Kidney (tissue), 14 donors: Measurements from ENCODE around the gene DNAL4. TPM values are rescaled to one million over a fixed set of nuclear protein-coding genes. Genes with fewer than 3 reads are reported as not detected.

Source experiments
- DNase-seq, 5 donors: peaks; one replicate each; pipeline ENCODE4 v3.0.0-alpha.2; 2013 to 2020
- FAIRE-seq: peaks from 2 replicates; lab custom pipeline; 2012; peaks lifted over from hg19 to GRCh38; lab: Jason Lieb, UNC
- H3K27ac ChIP-seq, 2 donors: one replicate each; pipeline ENCODE4 v1.7.0; 2013; ENCODE audit warnings: low read depth in 2 of 2, low read length in 2 of 2, inconsistent platforms in 1 of 2
- H3K27me3 ChIP-seq: one replicate; pipeline ENCODE4 v1.7.1; 2013; ENCODE audit warnings: low read length, inconsistent platforms; ENCODE audit not compliant: control insufficient read depth, insufficient read depth
- H3K36me3 ChIP-seq, 3 donors: one replicate each; pipeline versions ENCODE4 v1.7.0 to v1.7.1; 2013; ENCODE audit warnings: low read length in 3 of 3, control low read depth in 1 of 3, inconsistent platforms in 1 of 3; ENCODE audit not compliant: insufficient read depth in 3 of 3, control insufficient read depth in 2 of 3
- H3K4me1 ChIP-seq, 3 donors: one replicate each; pipeline versions ENCODE4 v1.7.0 to v1.7.1; 2013; ENCODE audit warnings: low read length in 3 of 3, inconsistent platforms in 1 of 3, low read depth in 1 of 3; ENCODE audit not compliant: control insufficient read depth in 2 of 3, insufficient read depth in 2 of 3
- H3K4me3 ChIP-seq, 3 donors: one replicate each; pipeline versions ENCODE4 v1.7.0 to v1.8.1; 2013; ENCODE audit warnings: low read length in 3 of 3, control low read depth in 1 of 3, inconsistent platforms in 1 of 3
- H3K9ac ChIP-seq, 3 donors: one replicate each; pipeline versions ENCODE4 v1.7.0 to v1.7.1; 2013; ENCODE audit warnings: low read length in 3 of 3, control low read depth in 1 of 3, inconsistent platforms in 1 of 3
- H3K9me3 ChIP-seq, 3 donors: one replicate each; pipeline versions ENCODE4 v1.7.0 to v1.7.1; 2013; ENCODE audit warnings: low read length in 3 of 3, control low read depth in 1 of 3, inconsistent platforms in 1 of 3; ENCODE audit not compliant: control insufficient read depth in 2 of 3, insufficient read depth in 1 of 3
- CTCF ChIP-seq: IDR thresholded peaks from 3 replicates; pipeline ENCODE4 v1.5.1; 2012; ENCODE audit warnings: mild to moderate bottlenecking, moderate library complexity, borderline replicate concordance; ENCODE audit not compliant: insufficient read depth; ENCODE audit errors: extremely low read depth
- intact Hi-C: fragments of 100-400 bp; cut with DNase I; formaldehyde crosslinking; loops from one replicate; pipeline ENCODE4 v1.11.1; 2022
- polyA plus RNA-seq: library from polyadenylated mRNA; stranded (reverse); fragments of 350-450 nt; fragmentation: Illumina TruSeq; extraction: RNeasy Lipid Tissue Mini Kit (QIAGEN cat#74804); gene quantifications from one replicate; pipeline ENCODE4 v1.2.3, GENCODE V29; 2014; ENCODE audit warnings: low read depth, low replicate concordance; ENCODE audit not compliant: insufficient read depth
- total RNA-seq: library from RNA; stranded (reverse); fragmentation: NEBNext Ultra II Directional; extraction: Animal tissue kit (Norgen Biotek cat#: 25700); gene quantifications from one replicate; pipeline ENCODE4 v1.2.1, GENCODE V29; 2021
- donor health status: control.
- donor health status: control.
- donor health status: control.
- donor health status: control.
- donor health status: control.
- donor health status: DM: yes; HTN: yes; CAD: no.
- donor health status: Normal renal cell carcinoma (clear cell type).

The DNAL4 gene
- total and polyA plus RNA-seq, 2 donors from 2014 or later: 26.5 to 39.7 TPM

GRCh38 chr22:38775656-38776055 is 18.3 kb downstream of the DNAL4 start:
- Histone ChIP-seq H3K4me3 (no peak overlapping the region), H3K36me3 (no peaks in the 10 kb centered on the region), H3K4me1 (no peaks in the 10 kb centered on the region), H3K9me3 (no peaks in the 10 kb centered on the region), H3K27ac (no peak overlapping the region), H3K27me3 (no peaks in the 10 kb centered on the region), H3K9ac (no peak overlapping the region)
- FAIRE-seq (no peak), DNase-seq (no peak)
- no peak for TF ChIP-seq CTCF
- intact Hi-C loops: no loop called here

- no peak for TF ChIP-seq CTCF
- no peaks in the 10 kb centered on the region for H3K36me3 ChIP-seq
- H3K27me3 ChIP-seq: no peaks in the 10 kb centered on the region
- FAIRE-seq (no peak), DNase-seq (no peak)
- no peaks in the 10 kb centered on the region for H3K9me3 ChIP-seq
- intact Hi-C loops: no loop called here
- no peak overlapping the region for H3K9ac ChIP-seq
- H3K4me3 ChIP-seq: no peak overlapping the region
- no peak overlapping the region for H3K27ac ChIP-seq
- H3K4me1 ChIP-seq: no peaks in the 10 kb centered on the region
Observed at GRCh38 chr22:38774496-38775166, 19.3 kb downstream of the DNAL4 start.

- DNase-seq (no peak), FAIRE-seq (no peak)
- Histone ChIP-seq H3K27me3 (no peaks in the 10 kb centered on the region), H3K27ac (no peak overlapping the region), H3K9me3 (no peaks in the 10 kb centered on the region), H3K36me3 (no peaks in the 10 kb centered on the region), H3K9ac (no peak overlapping the region), H3K4me3 (no peak overlapping the region), H3K4me1 (no peaks in the 10 kb centered on the region)
- intact Hi-C loops: no loop called here
- TF ChIP-seq CTCF: no peak
Observed at GRCh38 chr22:38773363-38773946, 20.5 kb downstream of the DNAL4 start.

- no peaks in the 10 kb centered on the region for H3K4me1 ChIP-seq
- no peak for FAIRE-seq
- H3K4me3 ChIP-seq: no peak overlapping the region
- H3K27ac ChIP-seq: no peak overlapping the region
- no peaks in the 10 kb centered on the region for H3K9me3 ChIP-seq
- DNase-seq: no peak
- H3K27me3 ChIP-seq: no peaks in the 10 kb centered on the region
- H3K9ac ChIP-seq: no peak overlapping the region
- H3K36me3 ChIP-seq: no peaks in the 10 kb centered on the region
- no peak for TF ChIP-seq CTCF
- intact Hi-C loops: no loop called here
Observed at GRCh38 chr22:38772623-38772873, 21.4 kb downstream of the DNAL4 start.
